GM12892 (cell line): ENCODE results near the gene LRSAM1.

Source experiments
- DNase-seq: peaks from one replicate; pipeline ENCODE4 v3.0.0; 2011; ENCODE audit not compliant: insufficient read length
- FAIRE-seq: peaks from 2 replicates; lab custom pipeline; 2011; peaks lifted over from hg19 to GRCh38; lab: Jason Lieb, UNC
- POLR2A ChIP-seq: IDR thresholded peaks from 2 replicates; pipeline ENCODE4 v1.6.1; 2011; ENCODE audit warnings: low read depth, low read length, control low read depth
- POLR2AphosphoS5 ChIP-seq: IDR thresholded peaks from 2 replicates; pipeline ENCODE4 v1.6.1; 2011; ENCODE audit warnings: low read depth, low read length, control low read depth
- TAF1 ChIP-seq: IDR thresholded peaks from 2 replicates; pipeline ENCODE4 v1.6.1; 2011; ENCODE audit warnings: low read depth, mild to moderate bottlenecking, control low read depth, low read length, borderline replicate concordance

LRSAM1 gene

GRCh38 chr9:127509955-127510299 is 58.6 kb downstream of the LRSAM1 start:
- TF ChIP-seq POLR2AphosphoS5: no peak
- TF ChIP-seq TAF1: no peak
- TF ChIP-seq POLR2A: no peak
- FAIRE-seq: no peak
- no peak for DNase-seq

- DNase-seq (no peak), FAIRE-seq (no peak)
- TF ChIP-seq TAF1 (no peak), POLR2A (no peak), POLR2AphosphoS5 (no peak)
These were observed 63.2 kb downstream of the LRSAM1 start for GRCh38 chr9:127514468-127514867.

GRCh38 chr9:127516835-127517607 is 65.7 kb downstream of the LRSAM1 start:
- no peak for DNase-seq
- no peak for TF ChIP-seq TAF1
- TF ChIP-seq POLR2A: no peak
- no peak for TF ChIP-seq POLR2AphosphoS5
- FAIRE-seq: no peak

- FAIRE-seq (no peak), DNase-seq (no peak)
- TF ChIP-seq POLR2A (no peak), POLR2AphosphoS5 (no peak), TAF1 (no peak)
These were observed 66.3 kb downstream of the LRSAM1 start for GRCh38 chr9:127517620-127518019.

GRCh38 chr9:127518091-127518856 is 67.0 kb downstream of the LRSAM1 start:
- DNase-seq (no peak), FAIRE-seq (no peak)
- no peak for TF ChIP-seq POLR2A

GRCh38 chr9:127519301-127520166 is 68.2 kb downstream of the LRSAM1 start:
- FAIRE-seq (no peak), DNase-seq (no peak)
- TF ChIP-seq POLR2A (no peak), POLR2AphosphoS5 (no peak), TAF1 (no peak)

- FAIRE-seq (no peak), DNase-seq (no peak)
- TF ChIP-seq POLR2AphosphoS5 (no peak), POLR2A (no peak), TAF1 (no peak)
These were observed 69.9 kb downstream of the LRSAM1 start for GRCh38 chr9:127520941-127521918.

- FAIRE-seq (no peak), DNase-seq (no peak)
- TF ChIP-seq TAF1 (no peak), POLR2A (no peak), POLR2AphosphoS5 (no peak)
These were observed 70.6 kb downstream of the LRSAM1 start for GRCh38 chr9:127521919-127522304.

- FAIRE-seq (no peak), DNase-seq (no peak)
- TF ChIP-seq TAF1: no peak
- no peak for TF ChIP-seq POLR2AphosphoS5
- TF ChIP-seq POLR2A: no peak
These were observed 71.4 kb downstream of the LRSAM1 start for GRCh38 chr9:127522727-127523126.

- FAIRE-seq (no peak), DNase-seq (no peak)
- no peak for TF ChIP-seq POLR2AphosphoS5
- TF ChIP-seq POLR2A: no peak
- TF ChIP-seq TAF1: no peak
These were observed 72.1 kb downstream of the LRSAM1 start for GRCh38 chr9:127523312-127523851.
